GM15510 (cell line): ENCODE results near the gene APOO.

Experiments
- POLR2A ChIP-seq: IDR thresholded peaks from 3 replicates; pipeline ENCODE4 v1.6.1; 2011; ENCODE audit warnings: borderline replicate concordance; ENCODE audit not compliant: insufficient read length; ENCODE audit errors: extremely low read depth

Gene APOO

GRCh38 chrX:23887451-23887850, 20.3 kb downstream of the APOO start:
- TF ChIP-seq POLR2A = no peak

- no peak for TF ChIP-seq POLR2A
Observed at GRCh38 chrX:23885803-23886202, 21.9 kb downstream of the APOO start.

GRCh38 chrX:23884427-23885024, 23.2 kb downstream of the APOO start:
- TF ChIP-seq POLR2A = no peak

GRCh38 chrX:23883737-23884354, 23.9 kb downstream of the APOO start:
- TF ChIP-seq POLR2A = no peak

- no peak for TF ChIP-seq POLR2A
Observed at GRCh38 chrX:23879380-23880090, 28.2 kb downstream of the APOO start.

GRCh38 chrX:23871905-23872546, 35.7 kb downstream of the APOO start:
- no peak for TF ChIP-seq POLR2A

- TF ChIP-seq POLR2A = no peak
Observed at GRCh38 chrX:23870041-23870440, 37.7 kb downstream of the APOO start.

- no peak for TF ChIP-seq POLR2A
Observed at GRCh38 chrX:23864742-23865326, 42.9 kb downstream of the APOO start.

- no peak for TF ChIP-seq POLR2A
Observed at GRCh38 chrX:23861215-23861896, 46.4 kb downstream of the APOO start.

- TF ChIP-seq POLR2A = no peak
Observed at GRCh38 chrX:23857935-23858334, 49.8 kb downstream of the APOO start.

GRCh38 chrX:23857363-23857762, 50.4 kb downstream of the APOO start:
- no peak for TF ChIP-seq POLR2A

- TF ChIP-seq POLR2A = no peak
Observed at GRCh38 chrX:23855569-23855968, 52.2 kb downstream of the APOO start.

- no peak for TF ChIP-seq POLR2A
Observed at GRCh38 chrX:23854945-23855344, 52.8 kb downstream of the APOO start.

GRCh38 chrX:23854122-23854521, 53.6 kb downstream of the APOO start:
- TF ChIP-seq POLR2A = no peak
